DMS153 treated with DMSO at 0.1 percent for 48 hours (cell line): ENCODE measurements around the gene OR51M1.

ENCODE experiments used
- DNase-seq: peaks from one replicate; lab custom pipeline; 2025; ENCODE audit not compliant: unreplicated experiment; lab: John Stamatoyannopoulos, UW

OR51M1 gene

DNA sequence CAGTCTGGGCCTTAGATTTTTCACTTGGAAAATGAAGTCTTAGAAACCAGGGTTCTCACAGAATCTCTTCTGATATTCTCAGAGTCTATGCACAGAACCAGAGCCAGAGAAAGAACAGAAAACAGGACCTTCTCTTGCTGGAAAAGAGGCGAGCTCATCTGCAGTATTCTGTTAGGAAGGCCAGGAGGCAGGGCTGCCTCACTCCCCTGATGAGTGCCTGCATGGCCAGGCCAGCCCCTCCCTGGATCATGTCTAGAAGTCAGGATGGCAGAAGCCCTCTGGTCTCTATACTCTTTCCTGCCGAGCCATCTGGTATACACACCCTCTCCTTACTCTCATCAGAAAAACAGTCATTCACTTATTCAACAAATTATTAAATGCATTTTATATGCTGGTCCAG lies 723 bp downstream of the OR51M1 start:
- DNase-seq: no peak

DNA sequence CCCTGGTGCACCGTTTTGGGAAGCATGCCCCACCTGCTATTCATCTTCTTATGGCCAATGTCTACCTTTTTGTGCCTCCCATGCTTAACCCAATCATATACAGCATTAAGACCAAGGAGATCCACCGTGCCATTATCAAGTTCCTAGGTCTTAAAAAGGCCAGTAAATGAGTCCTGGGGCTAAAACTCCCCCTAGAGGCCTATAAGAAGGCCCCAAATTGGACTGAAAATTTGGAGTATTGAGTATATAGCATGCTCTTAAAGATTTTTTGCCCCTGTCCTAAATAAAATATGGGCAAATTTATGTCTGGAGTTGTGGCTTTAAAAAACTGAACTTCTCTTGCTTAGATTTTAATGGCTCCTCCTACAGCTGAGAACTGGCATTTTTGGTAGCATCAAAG lies 6.6 kb downstream of the OR51M1 start:
- DNase-seq: no peak

DNA sequence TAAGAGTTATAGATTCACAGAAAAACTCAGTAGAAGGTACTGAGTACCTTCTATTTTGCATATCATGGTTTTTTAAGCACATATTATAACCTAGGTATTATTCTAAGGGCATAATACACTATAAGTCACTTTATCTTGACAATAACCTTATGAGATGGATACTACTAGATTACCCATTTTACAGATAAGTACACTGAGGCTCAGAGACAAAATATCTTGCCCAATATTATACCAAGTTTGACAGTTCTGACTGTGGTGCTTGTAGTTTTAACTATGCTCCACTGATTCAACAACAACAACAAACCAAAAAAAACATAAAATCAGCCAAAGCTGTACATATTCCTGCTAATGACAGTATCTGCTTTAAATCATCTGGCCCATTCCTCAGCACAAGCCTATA lies 10.5 kb downstream of the OR51M1 start:
- no peak for DNase-seq

DNA sequence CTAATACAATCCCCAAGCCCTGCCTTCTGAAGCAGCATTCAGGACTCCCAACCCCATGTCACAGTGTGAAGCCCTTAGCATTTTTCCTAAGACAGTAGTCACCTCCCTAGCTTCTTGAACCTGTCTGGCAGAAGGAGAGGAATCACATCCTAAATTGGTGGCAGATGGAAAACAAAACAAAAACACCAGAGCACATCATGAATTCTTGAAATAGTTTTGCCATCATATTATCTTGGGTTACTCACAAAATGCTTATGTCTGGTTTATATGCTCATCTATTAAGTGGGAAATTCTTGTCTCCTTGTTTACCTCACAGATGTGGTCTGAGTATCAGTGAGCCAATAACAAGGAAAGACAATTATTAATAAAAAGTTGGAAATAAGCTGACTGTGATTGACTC lies 15.3 kb downstream of the OR51M1 start:
- no peak for DNase-seq

DNA sequence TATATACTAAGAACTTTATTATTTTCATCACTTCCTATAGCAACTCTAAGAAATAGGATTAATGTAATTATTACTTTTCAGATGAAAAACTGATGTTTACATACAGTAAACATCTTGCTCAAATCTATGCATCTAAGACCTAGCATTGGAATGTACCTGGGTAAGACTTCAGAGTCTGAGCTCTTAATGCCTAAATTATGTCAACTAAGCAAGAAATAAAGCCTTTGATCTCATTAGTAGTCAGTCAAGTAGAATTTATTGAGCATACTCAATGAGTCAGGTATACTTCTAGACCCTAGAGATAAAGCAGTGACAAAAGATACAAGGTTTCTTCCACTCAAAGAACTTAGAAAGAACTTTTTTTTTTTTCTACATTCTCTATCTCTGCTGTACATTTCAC lies 21.6 kb downstream of the OR51M1 start:
- DNase-seq: no peak

DNA sequence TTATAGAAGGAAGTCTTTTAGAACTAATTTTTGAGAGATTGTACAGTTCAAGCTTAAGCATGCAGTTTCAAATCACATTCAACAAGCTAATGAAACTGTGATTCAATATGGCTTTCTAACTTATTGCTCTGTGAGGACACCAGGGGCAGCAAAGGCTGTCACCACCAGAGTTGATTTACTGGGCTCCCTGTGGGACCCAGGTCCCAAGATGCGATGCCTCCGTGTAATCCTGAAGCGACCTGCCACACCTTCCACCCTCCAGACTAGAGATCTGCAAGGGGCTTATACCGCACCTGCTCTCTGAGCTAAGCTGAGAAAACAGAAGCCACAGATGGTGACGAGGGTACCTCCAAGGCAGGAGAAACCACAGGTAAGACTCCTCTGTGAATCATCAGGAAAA lies 37.4 kb downstream of the OR51M1 start:
- DNase-seq: no peak

DNA sequence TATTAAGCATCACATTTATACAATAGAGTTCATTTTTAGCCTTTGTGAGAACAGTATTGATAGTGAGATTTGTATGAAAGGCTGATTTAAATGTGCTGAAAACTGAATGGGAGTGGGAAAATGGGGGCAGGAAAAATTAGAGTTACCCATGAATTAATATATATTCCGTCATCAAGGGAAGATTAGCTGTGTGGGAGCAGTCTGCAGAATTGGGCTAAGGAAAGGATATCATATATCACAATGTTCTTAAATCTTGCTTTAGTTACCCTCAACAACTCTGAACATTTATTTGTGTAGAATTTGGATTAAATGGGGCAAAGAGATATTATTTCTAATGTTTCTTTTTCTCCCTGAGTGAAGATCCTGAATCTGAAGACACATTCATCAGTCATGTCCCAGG lies 38.2 kb downstream of the OR51M1 start, which contains the start of gene OR51Q1:
OR51Q1 (plus strand) TSS at position 301 of the 400 bp plus-strand sequence; CDS start at position 391, 90 bp downstream.
- no peak for DNase-seq

DNA sequence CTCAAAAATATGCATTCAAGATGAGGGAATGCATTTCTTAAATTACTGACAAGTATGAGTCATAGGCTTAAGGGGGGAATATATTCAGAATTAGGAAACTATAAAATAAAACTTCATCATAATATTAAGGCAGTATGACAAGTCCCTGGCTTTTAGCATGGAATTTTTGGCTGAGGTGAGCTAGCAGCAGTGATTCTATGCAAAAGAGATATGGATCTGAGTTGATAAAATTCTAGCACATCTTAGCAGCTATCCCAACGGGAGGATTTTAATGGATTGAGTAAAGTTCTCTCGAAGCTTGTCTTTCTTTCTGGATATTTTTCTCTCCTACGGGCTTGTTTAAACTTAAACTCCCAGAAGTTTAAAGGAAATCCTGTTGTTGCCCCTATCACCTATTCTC lies 39.5 kb downstream of the OR51M1 start:
- DNase-seq: no peak

DNA sequence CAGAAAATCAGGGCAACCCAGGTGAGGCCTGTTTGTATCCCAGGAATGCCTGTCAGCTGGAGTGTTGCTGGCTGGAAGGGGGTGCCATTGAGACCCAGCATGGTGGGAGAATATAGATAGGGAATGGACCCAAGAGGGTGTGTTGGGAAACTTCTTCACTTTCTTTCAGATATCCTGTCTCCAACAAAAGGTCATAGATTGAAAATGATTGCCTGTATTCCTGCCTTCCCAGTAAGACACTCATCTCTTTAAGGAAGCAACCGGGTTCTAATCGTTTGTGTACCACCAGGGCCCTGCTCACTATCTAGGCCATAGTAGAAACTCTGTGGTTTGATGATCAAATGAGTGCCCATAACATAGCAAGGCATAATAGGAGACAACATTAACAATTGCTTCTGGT lies 57.8 kb downstream of the OR51M1 start, which contains the start of gene OR51I1:
OR51I1 (minus strand) TSS at position 101 of the 400 bp plus-strand sequence; CDS start at position 101, 0 bp downstream.
- no peak for DNase-seq
